ENCODE data around the gene NOM1.

GRCh38 chr7:156943091-156944041 is 6.1 kb upstream of the NOM1 start:
- TF ChIP-seq CTCF (IDR thresholded peaks at IDR 0.05) (no peak), POLR2A (IDR thresholded peaks at IDR 0.05) (no peak)
